Stomach smooth muscle (tissue), 2 donors: ENCODE measurements around the gene ARX.

Source experiments
- H3K27ac ChIP-seq: one replicate; pipeline ENCODE4 v1.7.0; 2013; ENCODE audit warnings: mild to moderate bottlenecking, low read length, inconsistent platforms
- H3K27me3 ChIP-seq, 2 donors: one replicate each; pipeline ENCODE4 v1.7.0; 2013; ENCODE audit warnings: low read length in 2 of 2; ENCODE audit not compliant: insufficient read depth in 2 of 2, control insufficient read depth in 1 of 2
- H3K36me3 ChIP-seq, 2 donors: one replicate each; pipeline ENCODE4 v1.7.0; 2013; ENCODE audit warnings: low read length in 2 of 2; ENCODE audit not compliant: control insufficient read depth in 2 of 2, insufficient read depth in 2 of 2
- H3K4me1 ChIP-seq: one replicate; pipeline ENCODE4 v1.7.0; 2013; ENCODE audit warnings: low read length; ENCODE audit not compliant: control insufficient read depth, insufficient read depth
- H3K4me3 ChIP-seq, 2 donors: one replicate each; pipeline ENCODE4 v1.7.0; 2013; ENCODE audit warnings: low read length in 2 of 2
- H3K9ac ChIP-seq, 2 donors: one replicate each; pipeline ENCODE4 v1.7.0; 2013; ENCODE audit warnings: low read length in 2 of 2, mild to moderate bottlenecking in 1 of 2
- H3K9me3 ChIP-seq, 2 donors: one replicate each; pipeline ENCODE4 v1.7.0; 2013; ENCODE audit warnings: low read length in 2 of 2; ENCODE audit not compliant: control insufficient read depth in 2 of 2
- donor health status: healthy.
- donor health status: Pancreatic carcinoma.

ARX gene

DNA sequence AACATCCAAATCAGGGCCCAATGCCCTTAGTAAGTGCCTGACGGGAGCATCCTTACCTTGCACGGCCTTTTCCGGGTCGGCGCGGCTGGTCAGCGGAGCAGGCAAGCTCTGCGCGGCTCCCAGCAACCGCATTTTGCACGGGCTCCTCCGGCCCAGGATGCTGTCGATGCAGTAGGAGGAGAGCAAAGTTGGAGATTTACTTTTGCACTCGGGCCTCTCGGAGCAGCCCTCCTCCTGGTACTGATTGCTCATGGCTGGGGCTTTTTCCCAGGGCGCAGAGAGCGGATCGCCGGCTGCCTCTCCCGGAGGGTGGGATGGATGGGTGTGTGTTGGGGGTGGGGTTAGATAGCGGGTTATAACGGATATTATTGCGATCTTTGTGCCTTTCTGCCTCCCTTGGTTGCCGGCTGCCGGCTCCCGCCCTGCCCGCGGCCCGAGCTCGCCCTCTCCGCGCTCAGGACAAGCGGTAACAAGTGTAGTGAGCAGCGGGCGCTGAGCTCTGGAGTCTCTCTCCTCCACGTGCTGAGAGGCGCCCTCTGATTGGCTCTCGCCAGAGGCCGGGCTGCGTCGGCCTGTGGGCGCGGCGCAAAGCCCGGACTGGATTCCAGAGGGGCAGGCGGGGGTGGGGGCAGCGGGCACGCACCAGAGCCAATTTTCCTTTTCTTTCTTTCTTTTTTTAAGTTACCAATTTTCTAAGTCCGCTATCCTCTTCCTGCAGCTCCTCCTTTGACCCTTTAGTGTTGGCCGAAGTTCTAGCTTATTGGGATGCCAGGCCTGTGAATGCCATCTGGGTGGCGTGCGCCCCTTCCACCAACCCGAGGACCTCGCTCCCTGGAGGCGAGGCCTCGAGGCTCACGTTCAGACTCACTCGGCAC, at the start of gene ARX:
ARX (minus strand) TSS at position 480 of the 875 bp plus-strand sequence; CDS start at position 252, 228 bp downstream.
- H3K27ac ChIP-seq, result no peak within 1 kb of the TSS
- H3K9me3 ChIP-seq, result no peaks in the 10 kb centered on the region
- no peak within 1 kb of the TSS for H3K9ac ChIP-seq
- peaks cover 16% of the 10 kb centered on the region for H3K4me1 ChIP-seq
- peaks cover 66 to 76% of the 10 kb centered on the region in 2 donors for H3K27me3 ChIP-seq
- H3K4me3 ChIP-seq, result no peak within 1 kb of the TSS
- H3K36me3 ChIP-seq, result no peaks in the 10 kb centered on the region

DNA sequence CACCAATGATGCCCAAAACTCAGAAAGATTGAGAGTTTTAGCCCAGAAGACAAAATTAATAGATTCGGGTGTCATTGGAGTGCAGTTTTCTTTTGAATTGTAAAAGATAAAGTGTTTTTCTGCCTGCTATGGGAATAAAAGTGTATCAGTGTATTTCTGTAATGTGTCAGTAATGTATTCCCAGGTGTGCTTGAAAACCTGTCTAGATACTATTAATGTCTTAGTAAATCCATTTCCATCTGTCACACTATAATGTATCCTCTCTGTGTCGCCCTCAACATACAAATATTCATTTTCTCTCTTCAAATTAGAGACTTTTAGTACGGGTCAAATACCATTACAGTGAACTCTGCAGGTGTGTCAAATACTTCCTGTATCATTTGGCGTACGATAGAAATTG, 43.5 kb upstream of the ARX start:
- peaks cover 0 to 3% of the 10 kb centered on the region in 2 donors for H3K9me3 ChIP-seq
- no peak overlapping the region for H3K4me3 ChIP-seq
- no peak overlapping the region for H3K27ac ChIP-seq
- H3K9ac ChIP-seq, result no peak overlapping the region
- H3K4me1 ChIP-seq, result no peaks in the 10 kb centered on the region
- no peaks in the 10 kb centered on the region for H3K36me3 ChIP-seq
- no peaks in the 10 kb centered on the region for H3K27me3 ChIP-seq

DNA sequence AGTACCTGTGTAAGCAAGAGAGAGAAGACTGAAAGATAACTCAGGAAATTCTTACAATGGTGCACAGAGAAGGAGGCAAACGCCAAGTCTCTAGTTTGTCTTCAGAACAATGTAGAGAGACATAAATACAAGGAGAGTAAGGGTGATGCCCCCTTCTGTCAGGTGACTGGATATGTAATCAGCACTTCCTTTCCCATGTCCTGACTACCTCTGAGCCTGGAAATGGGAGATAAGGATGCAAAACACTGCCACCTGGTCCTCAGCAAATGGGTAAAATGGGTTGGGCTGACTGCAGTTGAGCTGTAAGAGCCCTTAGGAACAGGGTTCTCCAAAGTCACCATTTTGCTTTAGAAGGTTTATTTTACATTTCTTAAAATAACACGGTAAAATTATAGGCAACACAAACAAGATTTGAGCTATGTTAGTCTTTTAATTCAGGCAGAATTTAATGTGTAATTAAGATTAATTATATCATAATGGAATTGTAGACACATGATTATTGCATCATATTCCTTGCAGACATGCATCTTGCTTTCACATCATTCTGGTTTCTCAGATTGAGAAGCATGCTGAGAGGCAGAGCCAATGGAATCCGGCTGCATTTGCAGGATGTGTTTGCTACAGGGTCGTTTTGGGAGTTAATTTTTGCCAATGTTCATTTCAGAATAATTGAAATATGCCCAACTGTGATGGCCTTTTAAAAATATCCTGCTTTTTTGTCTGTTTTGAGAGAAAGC, 37.2 kb upstream of the ARX start:
- Histone ChIP-seq H3K4me1 (no peaks in the 10 kb centered on the region), H3K4me3 (no peak overlapping the region), H3K36me3 (no peaks in the 10 kb centered on the region), H3K9ac (no peak overlapping the region), H3K9me3 (peaks cover 0 to 3% of the 10 kb centered on the region in 2 donors), H3K27me3 (no peaks in the 10 kb centered on the region), H3K27ac (no peak overlapping the region)

DNA sequence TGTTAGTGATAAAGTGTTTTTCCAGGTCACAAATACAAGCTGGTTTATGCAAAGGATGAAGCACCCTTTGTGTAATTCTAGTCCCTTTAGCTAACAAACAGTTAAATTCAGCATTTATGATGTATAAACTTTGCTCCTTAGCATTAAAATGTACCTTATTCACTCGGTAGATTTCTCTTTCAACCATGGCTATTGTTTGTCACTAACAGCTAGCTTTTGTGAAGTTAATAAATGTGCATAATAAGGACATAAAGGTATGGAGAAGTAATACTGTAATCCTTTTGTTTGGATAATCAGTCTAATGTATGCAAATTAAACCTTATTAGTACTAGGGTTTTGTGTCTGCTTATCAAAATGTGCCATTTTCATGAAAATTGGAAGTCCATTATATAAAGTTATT, 34.2 kb upstream of the ARX start:
- no peaks in the 10 kb centered on the region for H3K27me3 ChIP-seq
- H3K9ac ChIP-seq, result no peak overlapping the region
- H3K36me3 ChIP-seq, result no peaks in the 10 kb centered on the region
- no peak overlapping the region for H3K27ac ChIP-seq
- H3K4me1 ChIP-seq, result no peaks in the 10 kb centered on the region
- no peaks in the 10 kb centered on the region for H3K9me3 ChIP-seq
- no peak overlapping the region for H3K4me3 ChIP-seq

DNA sequence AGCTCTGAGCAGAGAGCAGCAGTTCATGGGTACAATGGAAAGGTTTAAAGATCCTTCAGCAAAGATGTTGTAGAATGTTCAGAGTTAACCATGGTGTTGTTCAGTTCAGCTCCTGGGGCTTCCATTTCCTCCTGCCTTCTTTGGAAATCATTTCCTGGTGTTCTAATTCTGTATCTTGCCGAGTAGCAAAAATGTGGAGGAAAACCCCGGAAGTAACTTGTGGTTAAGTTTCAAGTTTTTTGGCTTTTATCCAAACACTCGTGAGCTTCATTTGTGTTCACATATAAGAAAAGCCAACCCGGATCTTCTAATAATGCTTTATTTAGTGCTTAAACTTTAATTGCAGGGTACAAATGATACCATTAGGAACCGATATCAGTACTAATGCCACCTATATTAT, 33.6 kb upstream of the ARX start:
- no peaks in the 10 kb centered on the region for H3K36me3 ChIP-seq
- no peak overlapping the region for H3K27ac ChIP-seq
- H3K9me3 ChIP-seq, result no peaks in the 10 kb centered on the region
- no peak overlapping the region for H3K9ac ChIP-seq
- H3K4me1 ChIP-seq, result no peaks in the 10 kb centered on the region
- no peaks in the 10 kb centered on the region for H3K27me3 ChIP-seq
- H3K4me3 ChIP-seq, result no peak overlapping the region

DNA sequence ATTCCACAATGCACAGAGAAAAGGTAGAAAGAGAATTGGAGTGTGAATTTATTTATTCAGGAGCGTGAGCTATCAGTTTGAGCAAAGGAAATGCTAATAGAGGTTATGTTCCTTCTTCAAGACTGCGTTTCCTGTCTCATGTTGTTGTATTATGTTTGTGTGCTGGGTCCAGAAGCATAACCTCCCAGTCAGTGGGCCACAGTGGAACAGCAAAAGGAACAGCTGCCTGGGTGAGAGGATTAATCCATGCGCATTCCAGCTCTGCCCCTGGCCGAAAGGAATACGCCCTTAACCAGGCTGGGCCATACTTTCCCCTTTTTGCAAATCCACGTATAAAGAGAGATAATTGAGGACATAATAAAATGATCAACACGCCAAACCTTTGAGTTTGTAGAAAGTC, 32.4 kb upstream of the ARX start:
- no peak overlapping the region for H3K4me3 ChIP-seq
- H3K27me3 ChIP-seq, result no peaks in the 10 kb centered on the region
- H3K36me3 ChIP-seq, result no peaks in the 10 kb centered on the region
- H3K4me1 ChIP-seq, result no peaks in the 10 kb centered on the region
- H3K9me3 ChIP-seq, result peaks cover 0 to 2% of the 10 kb centered on the region in 2 donors
- H3K9ac ChIP-seq, result no peak overlapping the region
- H3K27ac ChIP-seq, result no peak overlapping the region

DNA sequence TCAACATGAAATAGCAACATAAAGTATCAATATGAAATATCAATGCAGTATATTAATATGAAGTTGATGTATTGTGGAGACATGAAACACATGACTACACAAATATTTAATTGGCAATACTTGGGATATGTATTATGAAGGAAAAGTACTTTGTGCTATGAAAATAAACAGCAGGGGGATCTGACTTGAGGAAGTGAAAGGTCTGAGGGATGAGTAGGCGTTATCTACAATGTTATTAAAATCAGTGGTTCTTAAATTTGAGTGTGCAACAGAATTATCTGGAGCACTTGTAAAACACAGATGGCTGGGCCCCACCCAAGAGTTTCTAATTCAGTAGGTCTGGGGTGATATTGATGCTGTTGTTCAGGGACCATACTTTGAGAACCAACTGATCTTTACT, 27.4 kb upstream of the ARX start:
- Histone ChIP-seq H3K36me3 (no peaks in the 10 kb centered on the region), H3K4me1 (no peaks in the 10 kb centered on the region), H3K9me3 (peaks cover 0 to 2% of the 10 kb centered on the region in 2 donors), H3K4me3 (no peak overlapping the region), H3K27ac (no peak overlapping the region), H3K9ac (no peak overlapping the region), H3K27me3 (peaks cover 0 to 3% of the 10 kb centered on the region in 2 donors)

DNA sequence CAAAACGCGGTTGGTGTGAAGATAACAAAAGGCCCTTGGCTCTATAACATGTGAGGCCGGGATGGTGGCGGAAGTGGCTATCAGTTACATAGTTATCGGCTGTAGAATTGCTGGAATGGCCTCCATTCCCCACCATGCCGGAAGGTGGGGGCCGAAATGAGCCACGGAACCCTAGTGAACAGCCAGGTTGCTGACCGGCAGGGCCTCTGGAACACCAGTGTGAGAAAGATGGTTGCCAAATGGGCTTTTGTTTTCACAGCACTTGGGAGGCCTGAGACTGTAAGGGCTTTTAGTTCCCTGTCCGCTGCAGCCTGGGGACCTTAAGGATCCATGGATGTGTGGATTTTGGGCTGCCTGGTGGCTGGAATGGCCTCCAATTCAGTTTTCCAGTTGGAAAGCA, 23.3 kb upstream of the ARX start:
- Histone ChIP-seq H3K36me3 (no peaks in the 10 kb centered on the region), H3K4me1 (no peaks in the 10 kb centered on the region), H3K27ac (no peak overlapping the region), H3K27me3 (peaks cover 0 to 11% of the 10 kb centered on the region in 2 donors), H3K9me3 (peaks cover 0 to 2% of the 10 kb centered on the region in 2 donors), H3K9ac (no peak overlapping the region), H3K4me3 (no peak overlapping the region)

DNA sequence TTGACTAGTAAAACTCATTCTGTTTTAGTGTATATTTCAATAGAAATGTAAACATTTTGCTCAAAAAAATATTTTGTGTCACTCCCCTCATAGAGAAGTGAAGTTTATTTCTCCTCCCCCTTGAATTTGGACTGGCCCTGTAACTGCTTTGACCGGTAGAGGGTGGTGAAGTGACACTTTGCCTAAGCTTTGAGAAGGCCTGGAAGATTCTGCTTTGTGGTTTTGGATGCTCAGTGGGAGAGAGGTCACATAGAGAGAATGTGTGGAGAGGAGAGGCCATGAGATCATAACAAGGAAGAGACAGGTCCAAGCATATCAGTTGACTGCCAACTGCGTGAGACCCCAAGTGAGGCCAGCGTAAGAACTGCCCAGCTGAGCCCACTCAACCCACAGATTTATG, 19.1 kb upstream of the ARX start:
- no peaks in the 10 kb centered on the region for H3K4me1 ChIP-seq
- no peaks in the 10 kb centered on the region for H3K36me3 ChIP-seq
- no peak overlapping the region for H3K4me3 ChIP-seq
- H3K9ac ChIP-seq, result no peak overlapping the region
- no peak overlapping the region for H3K27ac ChIP-seq
- H3K27me3 ChIP-seq, result peaks cover 0 to 11% of the 10 kb centered on the region in 2 donors
- H3K9me3 ChIP-seq, result no peaks in the 10 kb centered on the region

DNA sequence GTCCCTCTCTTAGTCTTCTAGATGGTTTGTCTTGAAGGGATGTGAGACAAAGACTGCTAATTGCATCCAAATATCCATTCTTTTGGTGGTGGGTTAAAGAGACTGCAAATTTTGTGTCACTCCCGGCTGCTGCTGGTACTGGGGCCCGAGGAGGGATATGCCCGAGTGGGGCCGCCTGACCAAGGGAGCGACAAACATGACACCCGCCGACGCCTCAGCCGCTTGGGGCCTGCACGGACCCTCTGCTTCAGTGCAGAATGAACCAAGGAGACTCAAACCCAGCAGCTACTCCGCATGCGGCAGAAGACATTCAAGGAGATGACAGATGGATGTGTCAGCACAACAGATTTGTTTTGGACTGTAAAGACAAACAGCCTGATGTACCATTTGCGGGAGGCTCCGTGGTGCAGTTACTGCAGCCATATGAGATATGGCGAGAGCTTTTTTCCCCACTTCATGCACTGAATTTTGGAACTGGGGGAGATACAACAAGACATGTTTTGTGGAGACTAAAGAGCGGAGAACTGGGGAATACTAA, 13.6 kb upstream of the ARX start:
- Histone ChIP-seq H3K9me3 (no peaks in the 10 kb centered on the region), H3K4me1 (no peaks in the 10 kb centered on the region), H3K9ac (no peak overlapping the region), H3K36me3 (no peaks in the 10 kb centered on the region), H3K27ac (no peak overlapping the region), H3K27me3 (peaks cover 0 to 13% of the 10 kb centered on the region in 2 donors), H3K4me3 (no peak overlapping the region)
